Tibial artery (tissue), 4 donors: ENCODE data around the gene TNFSF8.

Source experiments
- DNase-seq, 2 donors: peaks; one replicate each; pipeline ENCODE4 v3.0.0-alpha.2; 2019
- H3K27ac ChIP-seq, 2 donors: fragments of 200-600 bp; sonication (generic) in 1 of 2; 1 replicate in 1 of 2; 2 replicates in 1 of 2; pipeline ENCODE4 v1.5.1; 2018 to 2019; ENCODE audit warnings: mild to moderate bottlenecking in 1 of 2
- H3K27me3 ChIP-seq, 2 donors: fragments of 200-600 bp; sonication (generic) in 1 of 2; one replicate each; pipeline versions ENCODE4 v1.5.1 to v1.6.0; 2016 to 2019
- H3K36me3 ChIP-seq, 3 donors: fragments of 200-600 bp; sonication (generic) in 2 of 3; one replicate each; pipeline ENCODE4 v1.5.1; 2016 to 2019; ENCODE audit warnings: mild to moderate bottlenecking in 2 of 3
- H3K4me1 ChIP-seq, 4 donors: fragments of 200-600 bp; sonication (generic) in 2 of 4; 1 replicate in 3 of 4; 2 replicates in 1 of 4; pipeline ENCODE4 v1.5.1; 2016 to 2019
- H3K4me3 ChIP-seq, 2 donors: fragments of 200-600 bp; sonication (generic) in 1 of 2; 1 replicate in 1 of 2; 2 replicates in 1 of 2; pipeline ENCODE4 v1.5.1; 2018 to 2019; ENCODE audit warnings: mild to moderate bottlenecking in 2 of 2
- H3K9me3 ChIP-seq, 3 donors: fragments of 200-600 bp; sonication (generic) in 1 of 3; one replicate each; pipeline ENCODE4 v1.5.1; 2016 to 2019
- CTCF ChIP-seq, 2 experiments: fragments of 200-600 bp in 1 of 2; fragments of 450-650 bp in 1 of 2; IDR thresholded peaks; one replicate each; pipeline ENCODE4 v1.5.1; 2017 to 2019; ENCODE audit warnings: antibody characterized with exemption in 2 of 2, mild to moderate bottlenecking in 1 of 2, moderate library complexity in 1 of 2
- intact Hi-C: fragments of 100-400 bp; cut with DNase I; formaldehyde crosslinking; loops from one replicate; pipeline ENCODE4 v1.15.0; 2023; ENCODE audit warnings: low total_unique reads

Gene TNFSF8

GRCh38 chr9:114869845-114870244 is 60.5 kb downstream of the TNFSF8 start:
- Histone ChIP-seq H3K9me3 (no peaks in the 10 kb centered on the region), H3K4me1 (no peaks in the 10 kb centered on the region), H3K27ac (no peak overlapping the region), H3K27me3 (no peaks in the 10 kb centered on the region), H3K36me3 (no peaks in the 10 kb centered on the region), H3K4me3 (no peak overlapping the region)
- intact Hi-C loops, result no loop called here
- no peak for TF ChIP-seq CTCF (IDR thresholded peaks at IDR 0.05)
- no peak for DNase-seq

- H3K36me3 ChIP-seq, result no peaks in the 10 kb centered on the region
- H3K4me1 ChIP-seq, result no peaks in the 10 kb centered on the region
- H3K27me3 ChIP-seq, result no peaks in the 10 kb centered on the region
- TF ChIP-seq CTCF (IDR thresholded peaks at IDR 0.05), result no peak
- no peak for DNase-seq
- H3K9me3 ChIP-seq, result no peaks in the 10 kb centered on the region
- intact Hi-C loops, result no loop called here
- H3K27ac ChIP-seq, result no peak overlapping the region
- H3K4me3 ChIP-seq, result no peak overlapping the region
These were observed 61.0 kb downstream of the TNFSF8 start for GRCh38 chr9:114869378-114869777.

GRCh38 chr9:114867327-114867726 is 63.1 kb downstream of the TNFSF8 start:
- Histone ChIP-seq H3K9me3 (no peaks in the 10 kb centered on the region), H3K36me3 (no peaks in the 10 kb centered on the region), H3K27me3 (no peaks in the 10 kb centered on the region), H3K4me1 (no peaks in the 10 kb centered on the region), H3K4me3 (no peak overlapping the region), H3K27ac (no peak overlapping the region)
- DNase-seq, result no peak
- no peak for TF ChIP-seq CTCF (IDR thresholded peaks at IDR 0.05)
- intact Hi-C loops, result no loop called here

- H3K9me3 ChIP-seq, result no peaks in the 10 kb centered on the region
- H3K27ac ChIP-seq, result no peak overlapping the region
- H3K4me3 ChIP-seq, result no peak overlapping the region
- no peaks in the 10 kb centered on the region for H3K27me3 ChIP-seq
- H3K36me3 ChIP-seq, result no peaks in the 10 kb centered on the region
- no peak for TF ChIP-seq CTCF (IDR thresholded peaks at IDR 0.05)
- intact Hi-C loops, result no loop called here
- no peaks in the 10 kb centered on the region for H3K4me1 ChIP-seq
- no peak for DNase-seq
These were observed 65.9 kb downstream of the TNFSF8 start for GRCh38 chr9:114864471-114864870.

GRCh38 chr9:114861922-114862605 is 68.3 kb downstream of the TNFSF8 start:
- no peak overlapping the region for H3K4me3 ChIP-seq
- H3K9me3 ChIP-seq, result no peaks in the 10 kb centered on the region
- H3K4me1 ChIP-seq, result no peaks in the 10 kb centered on the region
- no peaks in the 10 kb centered on the region for H3K36me3 ChIP-seq
- DNase-seq, result no peak
- TF ChIP-seq CTCF (IDR thresholded peaks at IDR 0.05), result no peak
- no peaks in the 10 kb centered on the region for H3K27me3 ChIP-seq
- no peak overlapping the region for H3K27ac ChIP-seq
- intact Hi-C loops, result no loop called here

- TF ChIP-seq CTCF (IDR thresholded peaks at IDR 0.05), result no peak
- no peak for DNase-seq
- H3K9me3 ChIP-seq, result no peaks in the 10 kb centered on the region
- H3K4me3 ChIP-seq, result no peak overlapping the region
- peaks cover 0 to 7% (median 0%) of the 10 kb centered on the region in 4 donors for H3K4me1 ChIP-seq
- no peak overlapping the region for H3K27ac ChIP-seq
- no peaks in the 10 kb centered on the region for H3K27me3 ChIP-seq
- intact Hi-C loops, result no loop called here
- H3K36me3 ChIP-seq, result no peaks in the 10 kb centered on the region
These were observed 69.1 kb downstream of the TNFSF8 start for GRCh38 chr9:114861273-114861672.
